ENCODE measurements around the gene ATF7IP.

ATF7IP gene

DNA sequence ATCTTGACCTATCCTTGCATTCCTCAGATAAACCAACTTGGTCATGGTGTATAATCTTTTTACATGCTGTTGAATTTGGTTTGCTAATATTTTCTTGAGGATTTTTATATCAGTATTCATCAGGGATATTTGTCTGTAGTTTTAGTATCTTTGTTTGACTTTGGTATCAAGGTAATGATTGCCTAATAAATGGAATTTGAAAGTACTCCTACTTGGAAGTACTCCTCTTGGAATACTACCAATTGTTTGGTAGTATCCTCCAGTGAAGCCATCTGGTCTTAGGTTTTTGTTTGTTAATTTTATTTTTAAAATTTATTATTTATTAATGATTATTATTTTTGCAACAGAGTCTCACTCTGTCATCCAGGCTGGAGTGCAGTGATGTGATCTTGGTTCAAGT, 85.0 kb downstream of the ATF7IP start:
- Histone ChIP-seq H3K27ac (replicated peaks; ENCODE audit: low read length) (no peak overlapping the region), H3K79me1 (ENCODE audit: low read depth, low read length) (no peaks in the 10 kb centered on the region), H3K18ac (ENCODE audit: low read length) (no peak overlapping the region), H4K8ac (ENCODE audit: low read depth, low read length) (no peak overlapping the region), H3K23ac (ENCODE audit: low read depth, low read length, poor library complexity) (no peak overlapping the region), H2AFZ (ENCODE audit: low read length) (no peak overlapping the region), H3K4me2 (ENCODE audit: insufficient read depth, low read length, poor library complexity, severe bottlenecking) (no peak overlapping the region), H3K14ac (ENCODE audit: low read length) (no peak overlapping the region), H2BK5ac (ENCODE audit: low read length) (no peak overlapping the region), H3K36me3 (replicated peaks in 1 of 2; ENCODE audit: control insufficient read depth in 2 of 2, insufficient read depth in 2 of 2, low read length in 2 of 2) (peaks cover 5 to 99% of the 10 kb centered on the region in 2 donors), H3K4ac (ENCODE audit: low read length) (no peak overlapping the region), H2BK12ac (ENCODE audit: low read length) (no peak overlapping the region), H2BK15ac (ENCODE audit: low read length) (no peak overlapping the region), H2BK120ac (ENCODE audit: low read depth, low read length) (no peak overlapping the region), H4K91ac (ENCODE audit: low read depth, low read length, poor library complexity) (no peak overlapping the region), H3K4me1 (ENCODE audit: control insufficient read depth in 2 of 2, insufficient read depth in 1 of 2, low read depth in 1 of 2, low read length in 2 of 2) (no peaks in the 10 kb centered on the region), H3K9me3 (replicated peaks in 1 of 2; ENCODE audit: control insufficient read depth in 2 of 2, insufficient read depth in 1 of 2, low read depth in 1 of 2, low read length in 2 of 2) (peaks cover 0 to 29% of the 10 kb centered on the region in 2 donors), H3K4me3 (ENCODE audit: low read length in 2 of 2) (no peak overlapping the region), H3K27me3 (ENCODE audit: control insufficient read depth in 3 of 3, insufficient read depth in 3 of 3, low read depth in 1 of 3, low read length in 3 of 3) (no peaks in the 10 kb centered on the region), H2AK5ac (ENCODE audit: low read depth, low read length) (no peak overlapping the region), H3K9ac (ENCODE audit: low read depth, low read length, poor library complexity) (no peak overlapping the region)
- no peak for DNase-seq (ENCODE audit: low spot score)

DNA sequence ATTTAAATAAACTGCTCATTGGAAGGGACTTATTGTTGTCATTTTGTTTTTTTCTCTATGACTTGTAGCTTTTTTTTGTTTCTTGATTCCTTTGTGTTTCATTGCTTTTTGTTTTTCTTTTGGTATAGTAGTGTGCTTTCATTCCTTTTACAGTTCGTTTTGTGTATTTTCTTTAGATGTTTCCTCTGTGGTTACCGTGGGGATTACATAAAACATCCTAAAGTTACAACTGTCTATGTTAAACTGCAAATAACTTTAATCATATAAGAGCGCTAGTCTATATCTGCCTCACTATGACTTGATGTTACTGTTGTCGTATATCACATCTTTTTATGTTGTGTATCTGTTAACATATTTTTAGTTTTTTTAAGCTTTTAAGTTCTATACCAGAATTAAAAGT, 86.9 kb downstream of the ATF7IP start:
- Histone ChIP-seq H2AK5ac (ENCODE audit: low read depth, low read length) (no peak overlapping the region), H3K23ac (ENCODE audit: low read depth, low read length, poor library complexity) (no peak overlapping the region), H3K27ac (replicated peaks; ENCODE audit: low read length) (no peak overlapping the region), H3K18ac (ENCODE audit: low read length) (no peak overlapping the region), H3K4me2 (ENCODE audit: insufficient read depth, low read length, poor library complexity, severe bottlenecking) (no peak overlapping the region), H2BK15ac (ENCODE audit: low read length) (no peak overlapping the region), H3K9me3 (replicated peaks in 1 of 2; ENCODE audit: control insufficient read depth in 2 of 2, insufficient read depth in 1 of 2, low read depth in 1 of 2, low read length in 2 of 2) (peaks cover 0 to 28% of the 10 kb centered on the region in 2 donors), H4K8ac (ENCODE audit: low read depth, low read length) (no peak overlapping the region), H2BK5ac (ENCODE audit: low read length) (no peak overlapping the region), H3K4me3 (ENCODE audit: low read length in 2 of 2) (no peak overlapping the region), H3K4me1 (ENCODE audit: control insufficient read depth in 2 of 2, insufficient read depth in 1 of 2, low read depth in 1 of 2, low read length in 2 of 2) (no peaks in the 10 kb centered on the region), H3K79me1 (ENCODE audit: low read depth, low read length) (peaks cover 2% of the 10 kb centered on the region), H3K9ac (ENCODE audit: low read depth, low read length, poor library complexity) (no peak overlapping the region), H2AFZ (ENCODE audit: low read length) (no peak overlapping the region), H4K91ac (ENCODE audit: low read depth, low read length, poor library complexity) (no peak overlapping the region), H3K36me3 (replicated peaks in 1 of 2; ENCODE audit: control insufficient read depth in 2 of 2, insufficient read depth in 2 of 2, low read length in 2 of 2) (peaks cover 12 to 98% of the 10 kb centered on the region in 2 donors), H2BK120ac (ENCODE audit: low read depth, low read length) (no peak overlapping the region), H3K27me3 (ENCODE audit: control insufficient read depth in 3 of 3, insufficient read depth in 3 of 3, low read depth in 1 of 3, low read length in 3 of 3) (no peaks in the 10 kb centered on the region), H3K4ac (ENCODE audit: low read length) (no peak overlapping the region), H3K14ac (ENCODE audit: low read length) (no peak overlapping the region), H2BK12ac (ENCODE audit: low read length) (no peak overlapping the region)
- DNase-seq (ENCODE audit: low spot score), result no peak
- no CpG with 5 or more reads among the region's 4 CpGs for WGBS, 2 donors (ENCODE audit: extremely low coverage in 2 of 2, insufficient read length in 2 of 2, insufficient replicate concordance in 1 of 2)

DNA sequence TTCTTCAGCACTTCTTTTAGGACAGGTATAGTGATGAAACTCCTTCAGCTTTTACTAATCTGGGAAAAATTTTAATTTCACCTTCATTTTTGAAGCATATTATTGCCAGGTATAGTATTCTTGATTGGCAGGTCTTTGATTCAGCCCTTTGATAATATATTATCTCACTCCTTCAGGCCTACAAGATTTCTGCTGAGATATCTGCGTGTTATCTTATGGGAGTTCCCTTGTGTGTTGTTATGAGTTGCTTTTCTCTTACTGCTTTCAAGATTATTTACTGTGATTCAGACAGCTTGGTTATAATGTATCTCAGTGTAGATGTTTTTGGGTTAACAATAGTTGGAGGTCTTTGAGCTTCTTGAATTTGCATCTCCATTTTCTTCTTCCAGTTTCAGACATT, 87.4 kb downstream of the ATF7IP start:
- no peak overlapping the region for H2BK5ac ChIP-seq (ENCODE audit: low read length)
- H3K79me1 ChIP-seq (ENCODE audit: low read depth, low read length), result peaks cover 2% of the 10 kb centered on the region
- no peak overlapping the region for H3K9ac ChIP-seq (ENCODE audit: low read depth, low read length, poor library complexity)
- H3K36me3 ChIP-seq (replicated peaks in 1 of 2; ENCODE audit: control insufficient read depth in 2 of 2, insufficient read depth in 2 of 2, low read length in 2 of 2), result peaks cover 13 to 98% of the 10 kb centered on the region in 2 donors
- H4K91ac ChIP-seq (ENCODE audit: low read depth, low read length, poor library complexity), result no peak overlapping the region
- no peak for DNase-seq (ENCODE audit: low spot score)
- H3K27me3 ChIP-seq (ENCODE audit: control insufficient read depth in 3 of 3, insufficient read depth in 3 of 3, low read depth in 1 of 3, low read length in 3 of 3), result no peaks in the 10 kb centered on the region
- H2AFZ ChIP-seq (ENCODE audit: low read length), result no peak overlapping the region
- no peak overlapping the region for H2BK15ac ChIP-seq (ENCODE audit: low read length)
- no peak overlapping the region for H3K4me2 ChIP-seq (ENCODE audit: insufficient read depth, low read length, poor library complexity, severe bottlenecking)
- no peak overlapping the region for H3K23ac ChIP-seq (ENCODE audit: low read depth, low read length, poor library complexity)
- H3K18ac ChIP-seq (ENCODE audit: low read length), result no peak overlapping the region
- peaks cover 0 to 27% of the 10 kb centered on the region in 2 donors for H3K9me3 ChIP-seq (replicated peaks in 1 of 2; ENCODE audit: control insufficient read depth in 2 of 2, insufficient read depth in 1 of 2, low read depth in 1 of 2, low read length in 2 of 2)
- H3K4me1 ChIP-seq (ENCODE audit: control insufficient read depth in 2 of 2, insufficient read depth in 1 of 2, low read depth in 1 of 2, low read length in 2 of 2), result no peaks in the 10 kb centered on the region
- no peak overlapping the region for H2AK5ac ChIP-seq (ENCODE audit: low read depth, low read length)
- H3K4ac ChIP-seq (ENCODE audit: low read length), result no peak overlapping the region
- H4K8ac ChIP-seq (ENCODE audit: low read depth, low read length), result no peak overlapping the region
- no peak overlapping the region for H2BK120ac ChIP-seq (ENCODE audit: low read depth, low read length)
- H2BK12ac ChIP-seq (ENCODE audit: low read length), result no peak overlapping the region
- no peak overlapping the region for H3K4me3 ChIP-seq (ENCODE audit: low read length in 2 of 2)
- no peak overlapping the region for H3K27ac ChIP-seq (replicated peaks; ENCODE audit: low read length)
- no CpG with 5 or more reads among the region's 1 CpG for WGBS, 2 donors (ENCODE audit: extremely low coverage in 2 of 2, insufficient read length in 2 of 2, insufficient replicate concordance in 1 of 2)
- H3K14ac ChIP-seq (ENCODE audit: low read length), result no peak overlapping the region

DNA sequence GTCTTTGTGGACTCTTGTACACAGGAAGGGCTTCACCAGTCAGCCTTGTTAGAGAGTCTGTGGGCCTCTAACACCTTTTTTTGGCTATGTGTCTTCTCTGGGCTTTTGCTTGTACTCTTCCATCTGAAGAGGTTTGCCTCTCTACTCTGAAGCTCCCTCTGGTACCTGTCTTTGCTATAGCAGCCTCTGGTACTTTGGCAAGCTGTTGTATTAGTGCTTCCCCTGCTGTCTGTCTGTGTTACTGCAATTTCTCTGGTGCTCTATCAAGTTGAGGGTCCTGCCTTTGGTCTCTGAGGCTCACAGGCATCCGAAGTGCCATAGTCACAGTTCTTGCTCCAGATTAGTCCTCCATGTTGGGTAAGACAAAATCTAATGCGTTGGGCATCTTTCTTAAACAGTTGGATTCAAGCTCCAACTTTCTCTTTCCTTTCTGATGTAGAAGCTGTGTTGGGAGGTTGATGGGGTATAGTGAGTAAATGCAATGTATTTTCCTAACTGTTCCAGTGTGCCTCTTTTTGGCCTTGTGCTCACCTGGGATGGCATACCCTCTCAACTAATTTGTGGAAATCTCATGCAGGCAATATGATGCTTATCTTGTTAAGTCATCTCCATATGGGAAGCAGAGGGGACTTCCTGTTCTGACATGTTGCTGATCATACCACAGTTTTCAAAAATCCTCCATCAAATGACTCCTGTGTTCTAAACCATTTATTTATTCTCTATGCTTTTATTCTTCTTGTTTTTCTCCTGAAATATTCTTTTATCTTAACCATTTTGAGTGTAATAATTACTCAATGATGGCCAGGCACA, 88.8 kb downstream of the ATF7IP start:
- H2AK5ac ChIP-seq (ENCODE audit: low read depth, low read length), result no peak overlapping the region
- H3K27me3 ChIP-seq (ENCODE audit: control insufficient read depth in 3 of 3, insufficient read depth in 3 of 3, low read depth in 1 of 3, low read length in 3 of 3), result no peaks in the 10 kb centered on the region
- no peak overlapping the region for H3K23ac ChIP-seq (ENCODE audit: low read depth, low read length, poor library complexity)
- no peak overlapping the region for H4K8ac ChIP-seq (ENCODE audit: low read depth, low read length)
- H3K18ac ChIP-seq (ENCODE audit: low read length), result no peak overlapping the region
- peaks cover 2% of the 10 kb centered on the region for H3K79me1 ChIP-seq (ENCODE audit: low read depth, low read length)
- H3K4me3 ChIP-seq (ENCODE audit: low read length in 2 of 2), result no peak overlapping the region
- WGBS, 2 donors (ENCODE audit: extremely low coverage in 2 of 2, insufficient read length in 2 of 2, insufficient replicate concordance in 1 of 2), result no CpG with 5 or more reads among the region's 2 CpGs
- H2BK15ac ChIP-seq (ENCODE audit: low read length), result no peak overlapping the region
- H2BK120ac ChIP-seq (ENCODE audit: low read depth, low read length), result no peak overlapping the region
- H2AFZ ChIP-seq (ENCODE audit: low read length), result no peak overlapping the region
- H3K9ac ChIP-seq (ENCODE audit: low read depth, low read length, poor library complexity), result no peak overlapping the region
- no peak overlapping the region for H3K4me2 ChIP-seq (ENCODE audit: insufficient read depth, low read length, poor library complexity, severe bottlenecking)
- DNase-seq (ENCODE audit: low spot score), result peak; percentile 30
- no peaks in the 10 kb centered on the region for H3K4me1 ChIP-seq (ENCODE audit: control insufficient read depth in 2 of 2, insufficient read depth in 1 of 2, low read depth in 1 of 2, low read length in 2 of 2)
- H4K91ac ChIP-seq (ENCODE audit: low read depth, low read length, poor library complexity), result no peak overlapping the region
- H3K9me3 ChIP-seq (replicated peaks in 1 of 2; ENCODE audit: control insufficient read depth in 2 of 2, insufficient read depth in 1 of 2, low read depth in 1 of 2, low read length in 2 of 2), result peaks cover 0 to 27% of the 10 kb centered on the region in 2 donors
- no peak overlapping the region for H3K4ac ChIP-seq (ENCODE audit: low read length)
- no peak overlapping the region for H3K27ac ChIP-seq (replicated peaks; ENCODE audit: low read length)
- no peak overlapping the region for H3K14ac ChIP-seq (ENCODE audit: low read length)
- H2BK5ac ChIP-seq (ENCODE audit: low read length), result no peak overlapping the region
- H2BK12ac ChIP-seq (ENCODE audit: low read length), result no peak overlapping the region
- H3K36me3 ChIP-seq (replicated peaks in 1 of 2; ENCODE audit: control insufficient read depth in 2 of 2, insufficient read depth in 2 of 2, low read length in 2 of 2), result peaks cover 13 to 98% of the 10 kb centered on the region in 2 donors
